Fibroblast of lung (primary cell): ENCODE measurements around the gene WNT7B. TPM values are rescaled to one million over a fixed set of nuclear protein-coding genes. Genes with fewer than 3 reads are reported as not detected.

Experiments used
- DNase-seq, 2 donors: peaks; one replicate each; pipeline versions ENCODE4 v3.0.0 to v3.0.0-alpha.2; 2010; ENCODE audit warnings: low read depth in 2 of 2
- H2AFZ ChIP-seq: 2 replicates; pipeline ENCODE4 v1.5.1; 2012; ENCODE audit warnings: low read length, control low read depth, inconsistent platforms
- H3K27ac ChIP-seq: 2 replicates; pipeline ENCODE4 v1.5.1; 2011; ENCODE audit warnings: low read length, control low read depth; ENCODE audit not compliant: insufficient read depth
- H3K27me3 ChIP-seq: 2 replicates; pipeline ENCODE4 v1.5.1; 2011; ENCODE audit warnings: mild to moderate bottlenecking, low read length; ENCODE audit not compliant: control insufficient read depth, insufficient read depth
- H3K36me3 ChIP-seq: 2 replicates; pipeline ENCODE4 v1.5.1; 2011; ENCODE audit warnings: low read length; ENCODE audit not compliant: control insufficient read depth, insufficient read depth
- H3K4me1 ChIP-seq: 2 replicates; pipeline ENCODE4 v1.5.1; 2011; ENCODE audit warnings: low read length; ENCODE audit not compliant: control insufficient read depth, insufficient read depth; ENCODE audit errors: extremely low read depth
- H3K4me2 ChIP-seq: 2 replicates; pipeline ENCODE4 v1.5.1; 2011; ENCODE audit warnings: low read length, control low read depth; ENCODE audit not compliant: insufficient read depth; ENCODE audit errors: extremely low read depth
- H3K4me3 ChIP-seq, 4 experiments: fragments of 200-600 bp in 1 of 4; sonication (generic) in 1 of 4; replicated peaks in 1 of 4; 2 replicates each; pipeline ENCODE4 v1.5.1; 2011 to 2016; ENCODE audit warnings: low read length in 4 of 4, low read depth in 3 of 4, mild to moderate bottlenecking in 3 of 4, control low read depth in 2 of 4, inconsistent platforms in 1 of 4, mixed read lengths in 1 of 4; ENCODE audit not compliant: insufficient read depth in 1 of 4; ENCODE audit errors: control extremely low read depth in 1 of 4
- H3K79me2 ChIP-seq: 2 replicates; pipeline ENCODE4 v1.5.1; 2012; ENCODE audit warnings: mild to moderate bottlenecking, low read length, inconsistent platforms; ENCODE audit not compliant: control insufficient read depth, insufficient read depth
- H3K9ac ChIP-seq: 2 replicates; pipeline ENCODE4 v1.5.1; 2011; ENCODE audit warnings: mild to moderate bottlenecking, low read length, control low read depth; ENCODE audit not compliant: insufficient read depth
- H3K9me3 ChIP-seq: 2 replicates; pipeline ENCODE4 v1.5.1; 2012; ENCODE audit warnings: low read depth, low read length; ENCODE audit not compliant: control insufficient read depth, insufficient read depth
- H4K20me1 ChIP-seq: 2 replicates; pipeline ENCODE4 v1.5.1; 2011; ENCODE audit warnings: low read length; ENCODE audit not compliant: control insufficient read depth, insufficient read depth; ENCODE audit errors: extremely low read depth
- CTCF ChIP-seq, 2 donors: IDR thresholded peaks in 1 of 2; conservative IDR thresholded peaks in 1 of 2; 1 replicate in 1 of 2; 2 replicates in 1 of 2; pipeline ENCODE4 v1.5.1; 2011 to 2012; ENCODE audit warnings: low read length in 2 of 2, control low read depth in 1 of 2, inconsistent platforms in 1 of 2, low read depth in 1 of 2, mild to moderate bottlenecking in 1 of 2
- EZH2 ChIP-seq: IDR thresholded peaks from 2 replicates; pipeline ENCODE4 v1.5.1; 2012; ENCODE audit warnings: low read length, control low read depth, mild to moderate bottlenecking; ENCODE audit errors: missing control alignments
- polyA plus RNA-seq, 2 donors: library from polyadenylated mRNA; depleted of rRNA in 1 of 2; stranded (reverse) in 1 of 2; unstranded in 1 of 2; fragments of >200 nt; gene quantifications; 2 replicates each; pipeline ENCODE4 v1.2.1, GENCODE V29; 2011 to 2012; ENCODE audit warnings: missing spikeins in 1 of 2
- total RNA-seq: library from RNA; depleted of rRNA; stranded (reverse); fragments of >200 nt; gene quantifications from 2 replicates; pipeline ENCODE4 v1.2.1, GENCODE V29; 2014

WNT7B gene
- total and polyA plus RNA-seq, 2 donors (not counting 1 experiment from before 2014, with no cell fraction given), result 0.17 TPM; not detected in 1

- Histone ChIP-seq H3K79me2 (no peaks in the 10 kb centered on the region), H3K4me3 (no peak overlapping the region), H3K4me2 (no peak overlapping the region), H3K9me3 (no peaks in the 10 kb centered on the region), H2AFZ (no peak overlapping the region), H3K27ac (no peak overlapping the region), H3K36me3 (no peaks in the 10 kb centered on the region), H3K4me1 (peaks cover 4% of the 10 kb centered on the region), H3K27me3 (peaks cover 21% of the 10 kb centered on the region), H3K9ac (no peak overlapping the region), H4K20me1 (no peaks in the 10 kb centered on the region)
- no peak for DNase-seq
- no peak for TF ChIP-seq CTCF (conservative IDR thresholded peaks at IDR 0.05 in 1 of 2, IDR thresholded peaks at IDR 0.05 in 1 of 2; ENCODE audit: low read depth in 1 of 2, low read length in 2 of 2)
- TF ChIP-seq EZH2, result no peak
Observed at GRCh38 chr22:45935573-45935972, 41.4 kb downstream of the WNT7B start.

- H3K27ac ChIP-seq, result no peak overlapping the region
- H3K4me1 ChIP-seq, result peaks cover 4% of the 10 kb centered on the region
- no peaks in the 10 kb centered on the region for H4K20me1 ChIP-seq
- no peaks in the 10 kb centered on the region for H3K9me3 ChIP-seq
- peak overlapping the region; percentile 70 for H3K4me2 ChIP-seq
- peaks cover 16% of the 10 kb centered on the region for H3K27me3 ChIP-seq
- peak; percentile 40 to 98 for DNase-seq
- H3K9ac ChIP-seq, result no peak overlapping the region
- H3K79me2 ChIP-seq, result no peaks in the 10 kb centered on the region
- H3K4me3 ChIP-seq, result no peak overlapping the region
- no peaks in the 10 kb centered on the region for H3K36me3 ChIP-seq
- TF ChIP-seq EZH2, result no peak
- no peak for TF ChIP-seq CTCF (conservative IDR thresholded peaks at IDR 0.05 in 1 of 2, IDR thresholded peaks at IDR 0.05 in 1 of 2; ENCODE audit: low read depth in 1 of 2, low read length in 2 of 2)
- no peak overlapping the region for H2AFZ ChIP-seq
Observed at GRCh38 chr22:45934659-45935341, 42.2 kb downstream of the WNT7B start.

- no peak overlapping the region for H3K4me2 ChIP-seq
- H2AFZ ChIP-seq, result no peak overlapping the region
- no peak overlapping the region for H3K9ac ChIP-seq
Observed at GRCh38 chr22:45934168-45934564, 42.8 kb downstream of the WNT7B start.

More at GRCh38 chr22:45934168-45934564, 42.8 kb downstream of the WNT7B start:
- H3K79me2 ChIP-seq, result no peaks in the 10 kb centered on the region
- no peak overlapping the region for H3K27ac ChIP-seq
- no peaks in the 10 kb centered on the region for H4K20me1 ChIP-seq
- peaks cover 16% of the 10 kb centered on the region for H3K27me3 ChIP-seq
- TF ChIP-seq EZH2 (no peak), CTCF (conservative IDR thresholded peaks at IDR 0.05 in 1 of 2, IDR thresholded peaks at IDR 0.05 in 1 of 2; ENCODE audit: low read depth in 1 of 2, low read length in 2 of 2) (no peak)
- H3K4me3 ChIP-seq, result no peak overlapping the region
- no peaks in the 10 kb centered on the region for H3K9me3 ChIP-seq
- no peaks in the 10 kb centered on the region for H3K36me3 ChIP-seq
- peaks cover 4% of the 10 kb centered on the region for H3K4me1 ChIP-seq
- DNase-seq, result no peak
